ENCODE data around the gene SUPT6H. TPM values are rescaled to one million over a fixed set of nuclear protein-coding genes. Genes with fewer than 3 reads are reported as not detected.

Gene SUPT6H
- total RNA-seq, 3 donors from 2014 or later, result 47.8 to 97.7 (median 60.7) TPM

GRCh38 chr17:28724500-28725165 is 62.6 kb downstream of the SUPT6H start:
- TF ChIP-seq CTCF (IDR thresholded peaks at IDR 0.05), result no peak
- Histone ChIP-seq H3K36me3 (ENCODE audit: low read depth) (peaks cover 10% of the 10 kb centered on the region), H3K4me3 (no peak overlapping the region), H3K4me1 (ENCODE audit: low read depth) (peaks cover 57% of the 10 kb centered on the region), H3K9me3 (no peaks in the 10 kb centered on the region)
- DNase-seq, result peak in 1 of 3 donors; percentile 36
- intact Hi-C loops (cut with DNase I, micrococcal nuclease), result no loop called here
- ATAC-seq, result no peak

DNA sequence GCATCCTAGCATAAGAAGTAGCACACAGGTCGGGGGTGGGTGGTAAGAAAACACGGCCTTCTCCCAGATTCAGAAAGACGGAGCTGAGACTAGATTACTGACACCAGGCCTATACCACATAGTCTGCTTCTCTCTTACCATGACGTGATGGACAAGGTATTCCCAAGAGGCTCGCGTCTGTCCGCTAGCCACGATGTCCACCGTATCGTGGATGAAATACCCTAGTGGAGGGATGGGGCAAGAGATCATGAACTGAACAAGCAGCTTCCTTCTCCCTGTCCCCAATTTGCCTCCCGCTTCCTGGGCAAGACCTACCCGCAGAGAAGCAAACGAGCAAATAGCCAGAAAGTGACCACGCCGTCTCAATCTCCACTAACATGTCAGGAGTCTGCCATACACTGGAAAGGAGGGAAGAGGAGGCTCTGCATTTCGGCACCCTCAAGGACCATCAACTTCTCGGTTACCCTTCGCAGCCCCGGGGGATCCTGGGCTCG is 63.2 kb downstream of the SUPT6H start:
- TF ChIP-seq CTCF (IDR thresholded peaks at IDR 0.05), result no peak
- ATAC-seq, result no peak
- DNase-seq, result no peak
- Histone ChIP-seq H3K9me3 (no peaks in the 10 kb centered on the region), H3K4me1 (ENCODE audit: low read depth) (peaks cover 60% of the 10 kb centered on the region), H3K36me3 (ENCODE audit: low read depth) (peaks cover 9% of the 10 kb centered on the region), H3K4me3 (no peak overlapping the region)
- intact Hi-C loops (cut with DNase I, micrococcal nuclease), result no loop called here

DNA sequence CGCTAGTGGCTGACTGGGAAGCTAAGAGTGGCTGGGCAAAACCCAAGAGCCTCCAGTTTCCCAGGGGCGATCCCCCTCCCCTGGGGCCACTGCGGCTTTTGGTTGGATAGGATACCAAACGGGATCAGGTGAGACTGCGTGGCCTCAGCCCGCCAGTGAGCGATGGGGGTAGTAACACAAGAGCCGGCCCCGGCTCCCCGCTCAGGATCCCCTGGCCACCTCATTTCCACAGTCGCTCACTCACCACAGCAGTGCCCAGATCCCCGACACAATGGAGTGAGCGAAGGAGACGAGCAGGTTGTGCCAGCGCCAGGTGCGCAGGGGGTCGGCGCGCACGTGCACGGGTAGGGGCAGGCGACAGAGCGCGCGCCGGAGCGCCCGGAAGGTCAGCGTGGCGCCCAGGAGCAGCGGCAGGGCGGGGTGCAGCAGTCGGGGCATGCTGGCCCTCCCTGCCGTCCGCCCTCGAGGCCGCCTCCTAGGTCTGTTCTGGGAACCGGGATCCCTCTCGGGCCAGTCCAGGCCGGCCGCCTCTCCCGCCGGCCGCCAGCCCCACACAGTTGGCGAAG is 63.7 kb downstream of the SUPT6H start:
- intact Hi-C loops (cut with DNase I, micrococcal nuclease), result no loop called here
- DNase-seq (peak; percentile 68 to 87 (median 86)), ATAC-seq (peak; percentile 31)
- no peak for TF ChIP-seq CTCF (IDR thresholded peaks at IDR 0.05)
- Histone ChIP-seq H3K9me3 (no peaks in the 10 kb centered on the region), H3K4me3 (no peak overlapping the region), H3K36me3 (ENCODE audit: low read depth) (peaks cover 9% of the 10 kb centered on the region), H3K4me1 (ENCODE audit: low read depth) (peaks cover 59% of the 10 kb centered on the region)

GRCh38 chr17:28726226-28726626 is 64.2 kb downstream of the SUPT6H start, which contains the start of gene TLCD1:
Gene TLCD1 (minus strand): TSS chr17:28726233. CDS start chr17:28726097, 136 bp downstream.
- peak within 1 kb of the TSS; percentile 40 for H3K4me3 ChIP-seq
- no peaks in the 10 kb centered on the region for H3K9me3 ChIP-seq
- peaks cover 54% of the 10 kb centered on the region for H3K4me1 ChIP-seq (ENCODE audit: low read depth)
- no peak for TF ChIP-seq CTCF (IDR thresholded peaks at IDR 0.05)
- intact Hi-C loops (cut with DNase I, micrococcal nuclease), result no loop called here
- peak; percentile 41 for ATAC-seq
- H3K36me3 ChIP-seq (ENCODE audit: low read depth), result peaks cover 9% of the 10 kb centered on the region
- DNase-seq, result peak; percentile 84 to 89 (median 88)

DNA sequence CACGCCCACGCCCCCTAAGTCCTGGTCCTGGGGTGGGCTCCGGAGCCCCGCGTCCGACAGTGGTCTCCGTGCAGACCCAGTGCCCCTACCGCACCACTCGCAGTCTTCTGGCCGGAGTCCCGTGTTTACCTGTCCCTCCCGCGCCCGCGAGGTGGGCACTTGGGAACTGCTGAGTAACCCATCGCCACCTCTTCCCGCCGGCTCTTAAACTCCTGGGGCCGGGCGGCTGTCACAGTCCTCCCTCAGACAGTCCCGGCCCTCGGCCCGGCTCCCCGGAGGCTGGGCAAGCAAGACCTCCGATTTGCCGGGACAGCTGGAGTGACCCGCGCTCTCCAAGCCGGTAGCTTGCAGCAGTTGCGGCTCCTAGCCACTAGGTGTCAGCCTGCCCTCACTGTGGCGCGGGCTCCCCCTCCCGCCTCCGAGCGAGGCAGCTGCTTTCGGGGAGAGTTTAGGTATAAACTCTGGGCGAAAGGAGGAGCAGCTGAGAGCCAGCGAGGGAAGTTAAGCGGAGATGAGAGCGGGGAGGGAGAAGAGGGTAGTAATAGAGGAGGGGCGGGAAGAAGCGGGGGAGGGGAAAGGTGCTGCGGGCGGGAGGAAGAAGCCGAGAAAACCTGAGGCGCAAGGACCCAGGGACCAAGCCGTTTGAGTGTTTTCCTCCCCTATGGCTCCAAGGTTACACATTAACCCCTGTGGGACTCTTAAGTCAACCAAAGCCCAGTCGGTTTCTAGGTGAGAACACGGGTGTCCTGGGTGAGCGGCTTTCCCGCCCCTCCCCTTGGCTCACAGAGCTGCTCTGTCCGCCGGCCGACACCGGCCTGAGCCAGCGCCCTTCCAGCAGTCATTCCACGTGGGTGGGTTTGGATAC is 64.9 kb downstream of the SUPT6H start:
- DNase-seq (peak; percentile 95 to 97 (median 97)), ATAC-seq (peak; percentile 71)
- TF ChIP-seq CTCF (IDR thresholded peaks at IDR 0.05), result peak; percentile 99
- Histone ChIP-seq H3K36me3 (ENCODE audit: low read depth) (peaks cover 9% of the 10 kb centered on the region), H3K4me1 (ENCODE audit: low read depth) (peaks cover 47% of the 10 kb centered on the region), H3K9me3 (no peaks in the 10 kb centered on the region), H3K4me3 (peak overlapping the region; percentile 40)
- intact Hi-C loops (cut with DNase I, micrococcal nuclease), result no loop called here
